A673 (cell line): ENCODE measurements around the gene ATP10A. TPM values are rescaled to one million over a fixed set of nuclear protein-coding genes. Genes with fewer than 3 reads are reported as not detected.

ENCODE experiments used
- BruUV-seq: library from RNA; stranded (reverse); fragments of 400-500 nt; replicated peaks from 2 replicates; lab custom pipeline; 2021; lab: Mats Ljungman, UMichigan
- CTCF ChIA-PET: fragments of 300-600 bp; sonication (Branson Sonifier 250); formaldehyde crosslinking; loops from one replicate; lab custom pipeline; 2022; ENCODE audit warnings: antibody characterized with exemption; lab: Charles Lee
- POLR2A ChIA-PET: fragments of 300-600 bp; sonication (Branson Sonifier 250); formaldehyde crosslinking; loops from one replicate; lab custom pipeline; 2022; ENCODE audit warnings: antibody characterized with exemption; ENCODE audit not compliant: low non-redundant PET; lab: Charles Lee
- DNase-seq: peaks from one replicate; pipeline ENCODE4 v3.0.0-alpha.2; 2015; ENCODE audit warnings: low spot score
- H3K27ac ChIP-seq: fragments of 200-600 bp; sonication (generic); 2 replicates; pipeline ENCODE4 v1.5.1; 2016; ENCODE audit warnings: mixed run types, low read depth, mild to moderate bottlenecking, mixed read lengths, antibody characterized with exemption, low read length; ENCODE audit not compliant: poor library complexity, severe bottlenecking
- H3K27me3 ChIP-seq: fragments of 200-600 bp; sonication (generic); replicated peaks from 2 replicates; pipeline ENCODE4 v1.6.1; 2017; ENCODE audit warnings: mixed run types, low read depth, mild to moderate bottlenecking, mixed read lengths, antibody characterized with exemption, low read length; ENCODE audit not compliant: insufficient read depth, poor library complexity
- H3K36me3 ChIP-seq: fragments of 200-600 bp; sonication (generic); 2 replicates; pipeline ENCODE4 v1.6.1; 2016; ENCODE audit warnings: mixed run types, mild to moderate bottlenecking, mixed read lengths, antibody characterized with exemption, low read length; ENCODE audit not compliant: insufficient read depth, poor library complexity, severe bottlenecking
- H3K4me1 ChIP-seq: fragments of 200-600 bp; sonication (generic); 2 replicates; pipeline ENCODE4 v1.6.1; 2017; ENCODE audit warnings: mixed run types, mild to moderate bottlenecking, mixed read lengths, antibody characterized with exemption, low read length; ENCODE audit not compliant: insufficient read depth, poor library complexity, severe bottlenecking
- H3K4me3 ChIP-seq: fragments of 200-600 bp; sonication (generic); 2 replicates; pipeline ENCODE4 v1.5.1; 2016; ENCODE audit warnings: low read depth, mixed run types, mild to moderate bottlenecking, mixed read lengths, low read length; ENCODE audit not compliant: poor library complexity, severe bottlenecking
- H3K9me3 ChIP-seq: fragments of 200-600 bp; sonication (generic); 2 replicates; pipeline ENCODE4 v1.6.1; 2016; ENCODE audit warnings: mixed run types, low read depth, mild to moderate bottlenecking, mixed read lengths, antibody characterized with exemption, low read length; ENCODE audit not compliant: poor library complexity, severe bottlenecking
- CTCF ChIP-seq: fragments of 300-800, 200-600 bp; sonication (generic); conservative IDR thresholded peaks from 2 replicates; pipeline ENCODE4 v1.5.1; 2017; ENCODE audit warnings: low read depth, mild to moderate bottlenecking, antibody characterized with exemption, low read length, moderate library complexity, mixed read lengths
- EZH2 ChIP-seq: fragments of 200-600 bp; sonication (generic); IDR thresholded peaks from 2 replicates; pipeline ENCODE4 v1.6.1; 2017; ENCODE audit warnings: borderline replicate concordance, low read depth, mild to moderate bottlenecking, mixed read lengths, antibody characterized with exemption, low read length; ENCODE audit not compliant: poor library complexity, severe bottlenecking
- intact Hi-C: fragments of 100-400 bp; cut with micrococcal nuclease; formaldehyde crosslinking; loops from one replicate; pipeline ENCODE4 v1.10.0; 2022; ENCODE audit not compliant: unreplicated experiment
- total RNA-seq: library from RNA; stranded (reverse); gene quantifications from 2 replicates; pipeline ENCODE4 v1.2.3, GENCODE V29; 2021

Gene ATP10A
- total RNA-seq, 1 experiment from 2014 or later = not detected

- no TSS peak for BruUV-seq
- Histone ChIP-seq H3K4me1 (no peaks in the 10 kb centered on the region), H3K4me3 (no peak overlapping the region), H3K27me3 (no peaks in the 10 kb centered on the region), H3K27ac (no peak overlapping the region), H3K36me3 (no peaks in the 10 kb centered on the region), H3K9me3 (peaks cover 29% of the 10 kb centered on the region)
- intact Hi-C loops = no loop called here
- ChIA-PET POLR2A (no interaction called here), CTCF (no interaction called here)
- TF ChIP-seq EZH2 = no peak
- no peak for TF ChIP-seq CTCF
- DNase-seq = no peak
These were observed 151.4 kb downstream of the ATP10A start for GRCh38 chr15:25711691-25712090.

GRCh38 chr15:25711164-25711563 lies 152.0 kb downstream of the ATP10A start:
- no TSS peak for BruUV-seq
- CTCF ChIA-PET = no interaction called here
- no peak for TF ChIP-seq EZH2
- H3K9me3 ChIP-seq = peaks cover 25% of the 10 kb centered on the region
- H3K36me3 ChIP-seq = no peaks in the 10 kb centered on the region
- H3K4me1 ChIP-seq = no peaks in the 10 kb centered on the region
- no peak for DNase-seq
- intact Hi-C loops = no loop called here
- POLR2A ChIA-PET = no interaction called here
- no peak overlapping the region for H3K27ac ChIP-seq
- H3K4me3 ChIP-seq = no peak overlapping the region
- H3K27me3 ChIP-seq = no peaks in the 10 kb centered on the region

GRCh38 chr15:25710184-25710583 lies 152.9 kb downstream of the ATP10A start:
- Histone ChIP-seq H3K27me3 (no peaks in the 10 kb centered on the region), H3K4me3 (no peak overlapping the region), H3K36me3 (no peaks in the 10 kb centered on the region), H3K9me3 (peaks cover 16% of the 10 kb centered on the region), H3K27ac (no peak overlapping the region), H3K4me1 (no peaks in the 10 kb centered on the region)
- BruUV-seq = no TSS peak
- peak; percentile 48 for TF ChIP-seq CTCF
- TF ChIP-seq EZH2 = no peak
- intact Hi-C loops = no loop called here
- CTCF ChIA-PET = no interaction called here
- POLR2A ChIA-PET = no interaction called here
- DNase-seq = peak; percentile 13
